ENCODE measurements around the gene CYP3A4.
"Not testable (repeated sequence)": the region's sequence is repeated elsewhere in the genome, so short reads cannot be mapped to it uniquely, and the experiment has no call there.

The CYP3A4 gene

DNA sequence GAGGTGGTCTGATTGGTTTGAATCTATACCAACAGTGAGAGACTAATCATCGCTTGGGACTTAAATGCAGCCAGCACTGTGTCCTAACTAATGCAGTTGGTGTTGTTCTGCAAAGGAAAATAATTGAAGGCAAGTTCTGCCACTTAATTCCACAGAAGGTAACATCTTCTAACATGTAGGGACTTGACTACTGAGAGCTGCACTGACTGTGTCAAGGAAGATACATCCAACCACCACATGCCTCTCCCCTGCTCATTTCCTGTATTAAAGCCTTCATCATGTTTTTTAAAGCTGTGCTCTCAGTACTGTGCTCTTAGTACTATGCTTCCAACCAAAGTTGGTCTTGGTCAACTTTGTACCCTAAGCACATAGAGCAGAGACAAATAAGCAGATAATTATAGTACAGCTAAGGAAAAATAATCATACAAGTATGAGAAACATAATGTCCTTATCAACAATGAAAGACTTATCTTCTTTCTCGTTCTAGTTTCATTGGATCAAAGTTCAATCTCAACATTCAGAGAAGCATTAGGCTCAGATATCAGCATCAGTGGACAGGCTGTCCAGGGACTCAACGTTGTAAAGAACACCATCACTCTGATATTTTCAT, 2.8 kb upstream of the CYP3A4 start:
- no peak for TF ChIP-seq CTCF (IDR thresholded peaks at IDR 0.05; ENCODE audit: low read depth, low read length, missing control alignments)
- H3K4me3 ChIP-seq (replicated peaks; ENCODE audit: low read depth, low read length) = no peak overlapping the region
- DNase-seq (ENCODE audit: extremely low read depth, low read depth) = peak; percentile 4

- DNase-seq (ENCODE audit: extremely low read depth, low read depth) = not testable (repeated sequence)
These were observed 1.7 kb upstream of the CYP3A4 start for GRCh38 chr7:99785654-99786053.

DNA sequence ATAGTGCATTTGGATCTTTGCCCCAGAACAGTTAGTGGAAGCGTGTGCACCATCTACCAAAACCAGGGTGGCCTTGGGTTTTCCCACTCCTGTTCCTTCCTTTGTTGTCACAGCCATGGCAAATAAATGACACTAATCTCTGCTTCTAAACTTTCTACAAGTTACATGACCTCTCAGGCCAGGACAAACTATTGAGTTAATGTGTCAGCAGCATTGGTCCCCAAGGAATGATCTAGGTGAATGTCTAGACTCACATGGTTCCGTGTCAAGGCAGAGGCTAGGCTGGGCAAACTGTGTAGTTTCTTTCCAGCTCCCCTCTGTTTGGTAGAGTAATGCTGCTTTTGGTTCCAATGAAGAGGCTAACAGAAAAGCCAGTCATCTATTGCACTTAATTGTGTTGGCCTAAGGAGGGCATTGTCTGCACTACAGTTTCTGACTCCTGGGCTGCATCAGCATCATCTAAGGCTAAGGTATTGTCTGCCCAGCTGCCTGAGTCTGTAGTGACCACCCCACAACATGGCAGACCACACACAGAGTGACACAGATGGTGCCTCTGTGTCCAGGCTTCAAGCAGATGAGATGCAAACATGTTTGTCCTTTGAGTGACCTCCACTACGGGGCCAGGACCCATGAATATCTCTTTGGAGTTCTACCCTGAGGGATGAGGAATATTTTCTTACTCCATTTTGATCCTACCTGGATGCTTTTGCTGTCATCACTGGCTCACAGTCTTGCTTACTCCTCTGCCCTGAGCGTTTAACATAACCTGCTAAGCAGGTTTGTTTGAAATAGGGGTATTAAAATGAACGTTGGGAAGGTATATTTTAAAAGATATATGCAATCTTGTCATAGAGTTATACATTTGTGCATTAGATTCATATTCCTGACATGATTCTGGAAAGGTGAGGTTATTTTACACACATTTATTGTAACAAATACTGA, 1.7 kb downstream of the CYP3A4 start:
- no peak overlapping the region for H3K4me3 ChIP-seq (replicated peaks; ENCODE audit: low read depth, low read length)
- DNase-seq (ENCODE audit: extremely low read depth, low read depth) = no peak
- no peak for TF ChIP-seq CTCF (IDR thresholded peaks at IDR 0.05; ENCODE audit: low read depth, low read length, missing control alignments)

More at GRCh38 chr7:99785654-99786053, 1.7 kb upstream of the CYP3A4 start:
- H3K4me3 ChIP-seq (replicated peaks; ENCODE audit: low read depth, low read length) = not testable (repeated sequence)

- DNase-seq (ENCODE audit: extremely low read depth, low read depth) = no peak
- TF ChIP-seq CTCF (IDR thresholded peaks at IDR 0.05; ENCODE audit: low read depth, low read length, missing control alignments) = no peak
- no peak overlapping the region for H3K4me3 ChIP-seq (replicated peaks; ENCODE audit: low read depth, low read length)
These were observed 3.4 kb downstream of the CYP3A4 start for GRCh38 chr7:99780588-99780987.

- H3K4me3 ChIP-seq (replicated peaks; ENCODE audit: low read depth, low read length) = no peak overlapping the region
- DNase-seq (ENCODE audit: extremely low read depth, low read depth) = no peak
- no peak for TF ChIP-seq CTCF (IDR thresholded peaks at IDR 0.05; ENCODE audit: low read depth, low read length, missing control alignments)
These were observed 4.0 kb downstream of the CYP3A4 start for GRCh38 chr7:99779949-99780348.

GRCh38 chr7:99778880-99779279, 5.1 kb downstream of the CYP3A4 start:
- no peak for DNase-seq (ENCODE audit: extremely low read depth, low read depth)
- H3K4me3 ChIP-seq (replicated peaks; ENCODE audit: low read depth, low read length) = no peak overlapping the region
- no peak for TF ChIP-seq CTCF (IDR thresholded peaks at IDR 0.05; ENCODE audit: low read depth, low read length, missing control alignments)

GRCh38 chr7:99773395-99773794, 10.6 kb downstream of the CYP3A4 start:
- H3K4me3 ChIP-seq (replicated peaks; ENCODE audit: low read depth, low read length); DNase-seq (ENCODE audit: extremely low read depth, low read depth): not testable (repeated sequence)
